Measurements from ENCODE around the gene CMYA5. TPM values are rescaled to one million over a fixed set of nuclear protein-coding genes. Genes with fewer than 3 reads are reported as not detected.

The CMYA5 gene
- total and polyA plus RNA-seq, 2 of the 4 experiments (the other 2 are of a cell fraction), result 0.39 to 0.90 TPM

- Histone ChIP-seq H3K56ac (ENCODE audit: extremely low read depth, insufficient read depth, low read length) (no peak overlapping the region), H3K4me2 (ENCODE audit: low read depth, low read length) (no peak overlapping the region), H4K91ac (ENCODE audit: insufficient read depth, low read depth, low read length) (no peak overlapping the region), H3K27ac (ENCODE audit: insufficient read depth, low read length) (no peak overlapping the region), H4K20me1 (ENCODE audit: insufficient read depth, low read length) (no peaks in the 10 kb centered on the region), H2BK5ac (ENCODE audit: low read depth, low read length, poor library complexity, severe bottlenecking) (no peak overlapping the region), H2AFZ (replicated peaks; ENCODE audit: low read length, poor library complexity) (no peak overlapping the region), H4K8ac (ENCODE audit: low read depth in 2 of 2, low read length in 2 of 2) (no peak overlapping the region), H3K4me3 (ENCODE audit: insufficient read depth, low read depth, low read length) (no peak overlapping the region), H3K4me1 (ENCODE audit: control insufficient read depth, insufficient read depth, low read length) (no peaks in the 10 kb centered on the region), H3K18ac (ENCODE audit: low read depth, low read length) (no peak overlapping the region), H3K9me3 (ENCODE audit: control insufficient read depth, insufficient read depth, low read length) (no peaks in the 10 kb centered on the region), H3K79me1 (ENCODE audit: low read depth in 1 of 2, low read length in 2 of 2) (no peaks in the 10 kb centered on the region), H3K14ac (replicated peaks; ENCODE audit: low read depth, low read length) (no peak overlapping the region), H2BK15ac (ENCODE audit: low read depth, low read length) (no peak overlapping the region), H2AK5ac (ENCODE audit: low read depth, low read length) (no peak overlapping the region), H3K4ac (ENCODE audit: low read depth, low read length) (no peak overlapping the region), H3K27me3 (ENCODE audit: control insufficient read depth, insufficient read depth, low read length) (peaks cover 2% of the 10 kb centered on the region), H4K5ac (ENCODE audit: low read depth, low read length) (no peak overlapping the region), H3K9ac (ENCODE audit: low read depth, low read length) (no peak overlapping the region), H2BK20ac (ENCODE audit: low read depth, low read length) (no peak overlapping the region), H3K23ac (ENCODE audit: low read depth, low read length) (no peak overlapping the region), H3K36me3 (ENCODE audit: control insufficient read depth, insufficient read depth, low read length) (no peaks in the 10 kb centered on the region), H2BK120ac (ENCODE audit: low read depth, low read length) (no peak overlapping the region), H3K9me1 (ENCODE audit: insufficient read depth, low read length) (no peaks in the 10 kb centered on the region), H2AK9ac (replicated peaks; ENCODE audit: low read depth, low read length, poor library complexity) (no peak overlapping the region)
- peak; percentile 22 for DNase-seq
- intact Hi-C loops (cut with micrococcal nuclease), result no loop called here
- no peak for TF ChIP-seq BHLHE40 (IDR thresholded peaks at IDR 0.05; ENCODE audit: low read depth, low read length)
- no peak for TF ChIP-seq MAFK (IDR thresholded peaks at IDR 0.05; ENCODE audit: low read depth, low read length)
- TF ChIP-seq RAD21 (IDR thresholded peaks at IDR 0.05; ENCODE audit: low read length), result no peak
- TF ChIP-seq CHD1 (IDR thresholded peaks at IDR 0.05; ENCODE audit: low read depth, low read length), result no peak
- no peak for TF ChIP-seq RCOR1 (IDR thresholded peaks at IDR 0.05; ENCODE audit: insufficient replicate concordance, low read length)
- TF ChIP-seq POLR2A (IDR thresholded peaks at IDR 0.05; ENCODE audit: low read depth, low read length), result no peak
- no peak for TF ChIP-seq MAZ (IDR thresholded peaks at IDR 0.05; ENCODE audit: borderline replicate concordance, low read depth, low read length)
- TF ChIP-seq MXI1 (IDR thresholded peaks at IDR 0.05; ENCODE audit: borderline replicate concordance, low read depth, low read length), result no peak
- no peak for TF ChIP-seq NFE2L2 (IDR thresholded peaks at IDR 0.05; ENCODE audit: low read depth, low read length)
- TF ChIP-seq CTCF (conservative IDR thresholded peaks at IDR 0.05; ENCODE audit: low read depth, low read length), result no peak
- TF ChIP-seq SMC3 (IDR thresholded peaks at IDR 0.05; ENCODE audit: low read depth, low read length), result no peak
- no peak for TF ChIP-seq RFX5 (IDR thresholded peaks at IDR 0.05; ENCODE audit: low read depth, low read length)
- TF ChIP-seq FOS (IDR thresholded peaks at IDR 0.05; ENCODE audit: low read depth, low read length), result no peak
- TF ChIP-seq USF2 (IDR thresholded peaks at IDR 0.05; ENCODE audit: low read depth, low read length), result no peak
- TF ChIP-seq CEBPB (IDR thresholded peaks at IDR 0.05; ENCODE audit: low read depth, low read length), result no peak
- no peak for TF ChIP-seq ELK1 (IDR thresholded peaks at IDR 0.05; ENCODE audit: borderline replicate concordance, low read depth, low read length)
- in situ Hi-C loops (cut with MboI; ENCODE audit: low sequenced_read_pairs), result no loop called here
- CTCF ChIA-PET, result no interaction called here
- no TSS peak for BruUV-seq (replicated peaks)
- POLR2A ChIA-PET (ENCODE audit: unreplicated experiment), result interaction anchor here (0.7 kb wide), 1 partner anchor 20 kb away, joined by 8 read pairs; no protein-coding TSS in a partner anchor
- WGBS, 2 experiments (ENCODE audit: extremely low coverage in 2 of 2, insufficient read length in 1 of 2), result no CpG with 5 or more reads among the region's 7 CpGs
- dilution Hi-C loops (cut with HindIII; ENCODE audit: low sequenced_read_pairs, unreplicated experiment), result no loop called here
- ATAC-seq (ENCODE audit: low read depth), result peak; percentile 68
These were observed 54.4 kb downstream of the CMYA5 start for GRCh38 chr5:79743846-79744605.
